Pulmonary artery endothelial cell (primary cell): ENCODE data around the gene SLC43A1. TPM values are rescaled to one million over a fixed set of nuclear protein-coding genes. Genes with fewer than 3 reads are reported as not detected.
"Not testable (repeated sequence)": the region's sequence is repeated elsewhere in the genome, so short reads cannot be mapped to it uniquely, and the experiment has no call there.

Source experiments
- DNase-seq: peaks from one replicate; pipeline ENCODE4 v3.0.0-alpha.2; 2011; ENCODE audit warnings: low read depth, low spot score
- total RNA-seq: library from RNA; depleted of rRNA; stranded (reverse); fragments of >200 nt; gene quantifications from 2 replicates; pipeline ENCODE4 v1.2.3, GENCODE V29; 2014

The SLC43A1 gene
- total RNA-seq, 1 donor from 2014 or later = 15.6 TPM

DNA sequence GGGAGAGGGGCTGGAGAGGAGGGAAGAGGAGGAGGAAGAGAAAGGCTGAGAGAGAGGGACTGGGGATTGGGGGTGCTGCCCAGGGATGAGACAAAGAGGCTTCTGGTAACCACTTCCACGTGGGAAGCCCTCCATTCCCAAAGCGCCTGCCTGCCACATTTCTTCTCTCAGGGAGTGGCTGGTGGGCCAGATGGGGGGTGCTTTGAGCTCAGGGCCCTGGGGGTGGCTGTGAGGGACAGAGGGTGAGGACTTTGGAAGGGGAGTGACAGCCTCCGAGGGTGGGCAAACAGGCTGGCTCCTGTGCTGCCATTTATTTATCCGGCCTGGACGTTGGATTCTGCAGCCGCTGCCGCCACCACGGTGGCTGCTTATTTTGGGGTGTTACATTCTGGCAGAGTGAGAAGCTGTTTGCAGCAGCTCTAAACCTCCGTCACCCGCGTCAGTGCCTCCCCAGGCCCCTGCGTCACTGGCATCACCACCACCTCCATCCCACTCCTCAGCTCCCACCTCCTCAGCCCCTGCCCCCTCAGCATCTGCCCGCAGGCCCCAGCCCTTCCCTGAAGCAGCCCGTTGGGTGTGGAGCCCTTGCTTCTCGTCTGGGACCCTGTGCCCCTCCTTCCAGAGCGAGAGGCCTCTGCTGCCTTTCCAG is 53.5 kb downstream of the SLC43A1 start:
- DNase-seq = no peak

DNA sequence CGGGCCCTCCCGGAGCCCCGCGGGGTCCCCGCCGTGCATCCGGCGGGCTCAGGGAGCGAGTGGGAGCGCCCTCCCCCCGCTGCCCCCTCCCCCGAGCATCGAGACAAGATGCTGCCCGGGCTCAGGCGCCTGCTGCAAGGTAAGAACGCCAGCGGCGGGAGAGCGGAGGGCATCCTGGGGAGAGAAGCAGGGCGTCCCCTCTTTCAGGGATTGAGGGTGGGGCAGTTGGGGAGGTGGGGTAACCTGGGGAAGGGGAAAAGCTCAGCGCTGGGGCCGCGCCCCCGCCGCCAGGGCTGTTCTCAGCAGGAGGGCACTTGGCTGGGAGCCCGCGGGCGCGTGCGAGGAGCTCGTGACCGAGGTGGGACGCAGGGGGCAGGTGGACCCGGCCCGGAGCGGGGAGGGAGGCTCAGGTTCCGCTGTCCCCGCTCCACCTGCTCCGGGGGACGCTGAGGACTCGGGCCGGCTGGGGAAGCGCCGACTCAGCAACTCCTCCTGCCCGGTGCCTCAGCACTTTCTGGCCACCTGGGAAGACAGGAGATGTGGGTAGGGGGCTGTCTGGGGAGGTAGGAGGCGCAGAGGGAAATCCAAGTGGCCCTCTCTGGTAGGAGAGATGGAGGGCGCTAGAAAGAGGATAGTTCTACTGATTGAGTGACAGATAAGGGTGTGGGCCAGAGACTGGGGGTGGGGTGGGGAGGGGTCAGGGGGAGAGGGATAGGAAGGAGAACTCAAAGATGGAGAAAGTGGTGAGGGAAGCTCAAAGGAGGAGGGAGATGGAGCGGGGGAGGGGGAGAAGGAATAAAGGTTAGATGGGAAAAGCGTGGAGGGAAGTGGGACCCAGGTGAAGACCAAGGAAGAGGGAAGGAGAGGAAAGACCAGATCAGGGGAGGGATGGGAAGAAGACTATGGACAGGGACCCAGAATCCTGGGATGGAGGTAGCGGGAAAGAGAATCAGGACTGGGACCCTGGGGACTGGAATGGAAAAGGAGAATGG is 54.4 kb downstream of the SLC43A1 start:
- DNase-seq = no peak

DNA sequence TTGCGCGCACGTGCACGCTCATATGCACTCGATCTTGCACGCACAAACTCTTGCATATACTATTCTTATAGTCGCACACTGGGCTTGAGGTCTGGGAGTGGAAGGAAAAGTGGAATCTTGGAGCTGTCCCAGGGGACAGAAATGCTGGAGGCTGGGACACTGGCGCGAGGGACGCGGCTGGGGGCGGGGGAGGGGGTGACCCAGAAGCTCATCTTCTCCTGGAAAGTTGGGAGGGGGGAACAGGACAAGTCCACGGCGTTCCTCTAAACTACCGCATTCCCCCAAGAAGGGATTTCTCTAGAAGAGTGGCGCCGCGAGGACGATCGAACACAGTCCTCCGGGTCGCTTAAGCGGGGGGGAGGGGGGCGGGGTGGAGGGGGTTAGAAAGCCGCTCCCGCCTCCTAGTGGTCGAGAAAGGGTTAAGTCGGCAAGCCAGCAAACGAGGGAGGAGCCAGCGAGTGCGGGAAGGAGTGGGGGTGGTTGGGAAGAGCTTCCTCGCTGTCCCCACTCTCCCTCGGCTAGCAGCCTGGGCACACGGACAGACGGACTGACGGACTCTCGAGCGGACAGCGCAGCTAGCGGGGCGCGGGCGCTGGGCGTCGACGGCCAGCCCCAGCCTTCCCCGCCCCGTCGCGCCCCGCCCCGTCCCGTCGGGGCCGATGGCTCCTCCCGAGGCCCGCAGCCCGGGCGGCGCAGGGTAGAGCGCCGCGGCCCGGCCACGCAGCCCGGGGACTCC is 55.3 kb downstream of the SLC43A1 start, which contains the start of gene RTN4RL2:
Gene RTN4RL2 (plus strand): TSS at position 507 of the 736 bp plus-strand sequence. CDS start 338 bp downstream, outside the sequence.
- no peak for DNase-seq

DNA sequence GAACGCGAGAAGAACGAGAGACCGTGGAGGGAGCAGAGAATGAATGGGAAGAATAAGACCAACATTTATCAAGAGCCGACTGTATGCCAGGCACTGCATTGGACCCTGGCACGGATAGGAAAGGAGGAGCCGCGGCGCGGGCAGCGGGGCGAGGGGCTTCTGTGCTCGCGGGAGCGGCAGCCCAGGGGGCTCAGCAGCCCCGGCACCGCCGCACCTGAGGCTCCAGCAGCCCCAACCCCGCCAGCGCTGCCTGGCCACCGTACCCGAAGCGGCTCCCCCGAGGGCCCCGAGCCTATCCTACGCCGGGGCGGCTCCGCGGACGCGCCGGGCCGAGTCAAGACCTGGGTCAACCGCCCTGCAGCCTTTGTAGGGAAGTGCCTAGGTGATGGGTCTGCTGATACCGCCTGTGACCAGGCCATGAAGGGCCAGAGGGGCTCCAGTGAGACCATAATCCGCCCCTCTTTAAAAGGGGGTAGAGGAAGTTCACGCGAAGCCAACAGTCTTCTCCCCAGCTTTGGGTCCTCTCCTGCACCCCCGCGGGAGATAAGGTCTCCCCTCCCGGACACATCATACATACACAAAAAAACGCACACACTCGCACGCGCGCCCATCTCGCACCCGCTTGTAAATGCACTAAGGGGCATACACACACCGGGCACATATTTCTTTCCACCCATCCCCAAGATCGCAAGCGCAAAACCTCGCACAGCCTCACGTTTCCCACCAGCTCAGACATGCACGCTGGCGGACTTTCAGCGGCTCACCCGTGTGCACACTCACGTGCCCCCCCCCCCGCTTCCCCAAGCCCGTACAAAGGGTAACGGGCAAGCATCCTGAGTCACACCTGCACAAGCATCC is 56.1 kb downstream of the SLC43A1 start:
- no peak for DNase-seq

DNA sequence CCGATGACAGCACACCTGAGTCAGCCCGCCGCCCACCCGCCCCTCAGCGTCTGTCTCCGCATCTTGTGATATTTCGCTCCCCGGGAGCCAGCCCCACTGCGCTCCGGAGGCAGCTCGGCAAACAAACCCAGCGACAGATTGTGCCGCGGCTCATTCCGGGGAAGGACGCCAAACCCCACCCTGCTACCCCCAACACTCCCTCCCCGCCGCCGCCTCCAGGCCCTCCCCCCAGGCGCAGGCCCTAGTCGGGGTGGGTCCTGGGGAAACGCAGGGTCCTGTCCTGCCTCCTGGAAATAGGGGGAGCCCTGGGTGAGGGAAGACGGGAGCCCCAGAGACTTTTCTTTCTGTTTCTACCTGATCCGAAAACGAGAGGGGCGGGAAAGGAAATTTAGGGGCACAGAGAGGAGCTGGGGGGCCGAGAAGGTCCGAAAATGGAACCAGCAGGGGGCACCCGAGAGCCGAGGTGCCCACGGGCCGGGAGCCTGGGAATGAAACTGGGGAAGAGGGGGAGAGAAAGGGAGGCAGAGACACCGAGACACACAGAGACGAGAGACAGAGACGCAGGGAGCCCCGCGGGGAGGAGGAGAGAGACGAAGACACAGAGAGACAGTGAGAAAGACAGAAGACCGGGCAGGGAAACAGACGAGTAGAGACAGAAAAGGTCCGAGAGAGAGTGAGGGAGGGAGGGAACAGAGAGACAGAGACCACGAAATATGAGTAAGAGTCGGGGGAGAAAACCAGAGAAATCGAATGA is 56.9 kb downstream of the SLC43A1 start:
- no peak for DNase-seq

DNA sequence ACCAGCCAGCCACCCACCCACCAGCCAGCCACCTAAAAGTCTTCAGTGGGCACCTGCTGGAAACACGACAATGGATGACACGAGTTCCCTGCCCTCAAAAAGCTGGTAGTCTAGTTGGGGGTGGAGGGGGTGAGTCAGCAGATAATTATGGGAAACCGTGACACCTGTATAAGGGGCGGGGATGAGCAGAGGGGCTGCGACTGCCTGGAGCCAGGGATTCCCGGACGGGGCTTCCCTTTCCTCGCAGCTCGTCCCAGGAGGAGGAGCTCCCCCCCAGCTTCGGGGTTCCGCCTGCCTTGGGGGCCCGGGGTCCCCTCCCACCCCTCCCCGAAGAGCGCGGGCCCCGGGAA is 57.5 kb downstream of the SLC43A1 start:
- DNase-seq = no peak

DNA sequence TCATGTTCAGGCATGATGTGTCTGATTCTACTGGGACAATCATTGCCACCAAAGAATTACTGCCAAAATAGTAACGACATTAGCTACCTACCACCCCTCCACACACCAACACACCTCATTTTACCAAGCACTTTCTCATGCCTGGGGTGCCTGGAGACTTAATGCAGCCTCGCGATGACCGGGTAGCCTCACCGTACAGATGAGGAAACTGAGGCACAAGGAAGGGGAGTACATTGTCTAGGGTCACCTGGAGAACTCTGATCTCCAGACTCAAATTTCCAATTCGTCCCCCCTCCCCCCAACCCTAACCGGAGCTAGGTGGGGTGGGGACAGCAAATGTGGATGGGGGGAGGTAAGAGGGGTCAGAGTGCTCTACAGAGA is 57.9 kb downstream of the SLC43A1 start:
- DNase-seq = no peak

DNA sequence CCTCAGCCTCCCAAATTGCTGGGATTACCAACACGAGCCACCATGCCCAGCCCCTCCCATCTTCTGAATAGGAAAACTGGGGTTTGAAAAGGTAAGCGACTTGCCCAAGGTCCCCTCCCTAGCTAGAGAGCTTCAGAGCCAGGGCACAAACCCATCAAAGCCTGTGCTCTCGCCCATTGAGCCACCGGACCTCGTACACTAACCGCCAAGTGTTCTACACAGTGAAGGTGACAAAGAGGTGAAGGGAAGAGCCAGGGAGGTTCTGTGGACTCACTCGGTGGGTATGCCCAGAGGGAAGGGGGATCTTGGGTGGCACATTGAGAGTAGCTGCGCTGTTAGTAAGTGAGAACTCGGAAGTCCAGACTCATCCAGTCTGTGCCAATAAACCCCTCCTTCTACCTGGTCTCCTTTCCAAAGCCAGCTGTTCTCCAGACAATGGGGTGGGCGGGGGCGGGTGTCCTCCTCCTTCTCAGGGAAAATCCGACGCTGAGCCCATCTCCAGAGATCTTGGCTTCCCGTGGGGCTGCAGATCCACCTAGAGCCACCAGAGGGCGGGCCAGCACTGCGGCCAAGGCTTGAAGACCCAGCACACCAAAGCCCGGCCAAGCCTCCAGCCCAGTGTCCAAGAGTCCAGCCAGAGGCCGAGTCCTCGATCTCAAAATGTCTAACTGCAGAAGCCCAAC is 58.4 kb downstream of the SLC43A1 start:
- DNase-seq = peak; percentile 61

DNA sequence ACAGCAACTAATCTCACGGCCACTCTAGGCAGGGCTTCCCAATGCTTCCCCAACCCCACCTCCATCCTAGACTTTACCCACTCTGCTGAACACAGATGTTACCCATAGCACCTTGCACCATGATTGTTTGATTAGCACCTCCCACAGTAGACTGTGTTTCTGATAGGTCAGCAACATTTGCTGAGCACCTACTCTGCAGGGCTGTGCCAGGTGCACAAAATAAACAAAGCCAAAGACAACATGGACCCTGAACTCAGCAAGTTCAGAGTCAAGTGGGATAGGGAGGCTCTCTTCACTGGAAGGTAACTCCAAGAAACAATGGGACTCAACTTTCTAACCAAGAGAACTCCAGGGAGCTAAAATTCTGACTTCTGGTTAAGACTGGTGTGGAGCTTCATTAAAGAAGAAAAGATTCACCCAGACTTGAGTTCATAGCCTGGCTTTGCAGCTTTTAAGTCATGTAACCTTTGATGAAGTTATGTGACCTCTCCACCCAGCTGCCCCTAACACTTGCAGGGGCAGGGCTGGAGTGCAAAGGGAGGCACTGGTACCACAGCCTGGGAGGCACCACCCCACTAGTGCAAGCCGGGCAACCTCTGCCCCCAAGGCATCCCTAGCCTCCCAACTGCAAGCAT is 61.8 kb downstream of the SLC43A1 start:
- DNase-seq = no peak

DNA sequence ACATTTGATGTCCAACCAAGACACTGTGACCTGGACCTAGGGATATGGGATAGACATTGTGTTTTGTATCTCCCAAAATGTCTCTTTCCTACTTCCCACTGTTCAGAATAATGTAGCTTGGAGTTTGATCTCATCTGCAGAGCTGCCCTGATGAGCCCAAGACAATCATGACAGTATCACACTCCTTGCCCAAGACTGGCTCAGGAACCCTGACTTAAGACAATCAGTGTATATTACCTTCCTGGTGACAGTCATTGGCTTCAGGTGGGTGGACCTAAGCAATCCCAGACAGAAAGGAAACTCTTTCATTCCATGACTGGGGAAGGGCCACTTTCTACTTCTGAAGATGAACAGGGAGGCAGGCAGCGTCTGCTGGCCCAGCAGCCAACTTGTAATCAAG is 69.4 kb downstream of the SLC43A1 start:
- no peak for DNase-seq

DNA sequence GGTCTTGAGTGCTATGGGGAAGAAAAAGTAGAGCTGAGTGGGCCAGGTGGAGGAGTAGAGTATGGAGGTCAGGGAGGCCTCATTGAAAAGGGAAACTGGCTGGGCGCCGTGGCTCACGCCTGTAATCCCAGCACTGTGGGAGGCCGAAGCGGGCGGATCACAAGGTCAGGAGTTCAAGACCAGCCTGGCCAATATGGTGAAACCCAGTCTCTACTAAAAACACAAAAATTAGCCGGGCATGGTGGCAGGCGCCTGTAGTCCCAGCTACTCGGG is 70.4 kb downstream of the SLC43A1 start:
- DNase-seq = not testable (repeated sequence)

DNA sequence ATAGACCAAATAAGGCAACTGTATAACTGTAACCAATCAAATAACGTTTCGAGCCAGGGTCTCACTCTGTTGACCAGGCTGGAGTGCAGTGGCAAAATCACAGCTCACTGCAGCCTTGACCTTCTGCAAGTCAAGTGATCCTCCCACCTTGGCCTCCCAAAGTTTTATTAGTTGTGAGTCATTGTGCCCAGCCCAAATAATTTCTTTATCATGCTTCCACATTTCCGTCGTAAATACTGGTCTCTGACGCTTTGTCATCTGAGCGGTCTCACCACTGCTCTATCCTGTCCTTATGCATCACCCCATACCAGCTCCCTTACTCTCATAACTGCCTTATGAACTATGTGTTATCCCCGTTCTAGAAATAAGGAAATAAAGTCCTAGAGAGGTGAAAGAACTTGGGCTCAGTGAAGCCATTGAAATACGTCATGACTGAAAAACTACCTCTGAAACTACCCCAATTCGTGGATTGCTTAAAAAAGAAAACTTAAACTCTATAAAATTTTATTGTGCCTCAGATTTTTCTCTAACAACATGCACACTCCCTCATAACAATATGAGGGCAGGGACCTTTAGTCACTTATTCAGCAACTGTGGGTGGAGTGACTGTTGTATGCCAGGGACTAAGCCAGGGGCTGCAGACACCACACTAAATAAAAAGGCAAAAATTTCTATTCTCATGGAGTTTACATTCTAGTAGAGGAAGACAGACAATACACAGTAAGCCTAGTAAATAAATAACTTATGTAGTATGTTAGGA is 71.0 kb downstream of the SLC43A1 start:
- no peak for DNase-seq

DNA sequence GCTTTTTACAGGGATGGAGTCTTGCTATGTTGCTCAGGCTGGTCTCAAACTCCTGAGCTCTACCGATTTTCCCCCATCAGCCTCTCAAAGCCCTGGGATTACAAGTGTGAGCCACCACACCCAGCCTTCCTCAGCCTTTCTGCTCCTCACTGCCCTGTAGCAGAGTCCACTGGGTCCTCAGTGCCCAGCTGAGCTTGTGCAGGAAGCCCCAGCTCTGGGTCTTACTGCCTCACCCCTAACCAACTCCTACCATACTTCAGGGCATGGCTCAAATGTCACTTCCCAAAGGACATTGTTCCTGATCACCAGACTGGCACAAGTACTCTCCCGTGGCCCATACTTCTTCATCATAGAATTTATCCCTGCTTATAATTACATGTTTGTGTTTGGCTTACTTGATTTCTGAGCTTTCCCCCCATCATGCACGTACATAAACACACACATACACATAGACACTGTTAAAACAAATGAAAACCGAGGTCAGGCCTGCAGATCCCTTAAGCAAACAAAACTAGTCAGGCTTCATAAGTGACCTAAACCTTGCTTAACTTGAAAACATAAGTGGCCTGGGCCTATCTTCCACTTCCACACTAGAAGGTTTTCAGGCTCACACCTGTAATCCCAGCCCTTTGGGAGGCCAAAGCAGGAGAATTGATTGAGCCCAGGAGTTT is 74.6 kb downstream of the SLC43A1 start:
- DNase-seq = no peak

DNA sequence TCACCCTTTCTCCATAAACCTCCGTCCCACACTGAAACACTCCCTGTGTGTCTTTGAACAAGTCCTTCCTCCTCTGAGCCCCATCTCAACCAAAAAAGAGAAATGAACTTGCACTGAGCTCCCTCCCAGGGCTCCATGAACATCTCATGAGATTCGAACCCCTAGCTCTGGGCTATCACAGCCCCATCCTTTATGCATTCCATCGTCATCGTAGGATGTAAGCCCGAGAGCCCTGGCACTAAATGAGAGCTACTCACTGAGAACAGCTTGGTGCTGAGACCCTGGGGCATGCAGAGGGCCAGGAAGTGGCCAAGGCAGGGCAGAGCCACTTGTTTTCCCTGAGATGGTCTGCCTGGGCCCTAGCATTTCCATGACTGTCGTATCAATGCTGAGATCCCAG is 75.7 kb downstream of the SLC43A1 start:
- no peak for DNase-seq

DNA sequence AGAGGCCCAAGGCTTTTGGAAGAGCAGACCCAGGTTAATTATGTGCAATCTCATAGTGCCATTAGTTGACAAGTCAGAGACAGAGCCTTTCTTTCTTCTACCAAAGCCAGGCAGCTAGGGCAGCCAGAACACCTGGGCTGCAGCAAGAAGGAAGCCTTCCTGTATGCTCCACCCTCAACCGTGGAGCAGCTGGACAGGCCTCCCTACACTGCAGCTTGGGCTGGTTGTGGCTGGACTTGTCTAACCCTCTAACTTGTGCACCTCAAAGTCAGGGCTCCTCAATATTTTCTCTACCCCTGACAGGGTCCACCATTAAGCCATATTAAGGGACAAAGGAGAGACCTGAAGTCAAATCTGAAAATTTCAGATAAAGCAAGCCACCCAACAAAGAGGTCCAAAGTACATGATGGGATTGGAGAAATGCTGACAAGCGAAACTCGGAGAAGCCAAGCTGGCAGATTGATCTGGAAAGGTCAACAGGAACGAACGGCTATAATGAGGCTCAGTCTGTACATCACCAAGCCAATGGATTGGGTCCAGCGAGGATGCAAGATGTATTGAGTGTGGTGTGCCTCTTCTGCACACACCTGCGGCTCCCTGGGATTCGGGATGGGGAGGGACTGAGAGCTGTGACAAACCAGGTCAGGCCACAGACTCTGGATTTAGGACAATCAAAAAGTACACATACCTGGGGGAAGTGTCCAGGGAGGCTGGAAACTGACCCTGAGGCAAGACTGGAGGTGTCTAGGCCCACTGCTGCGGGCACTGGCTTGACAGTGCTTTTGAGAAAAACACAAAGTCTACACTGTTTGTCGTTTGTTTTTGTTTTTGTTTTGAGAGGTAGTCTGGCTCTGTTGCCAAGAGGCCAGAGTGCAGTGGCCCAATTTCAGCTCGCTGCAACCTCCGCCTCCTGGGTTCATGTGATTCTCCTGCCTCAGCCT is 76.9 kb downstream of the SLC43A1 start:
- DNase-seq = no peak

DNA sequence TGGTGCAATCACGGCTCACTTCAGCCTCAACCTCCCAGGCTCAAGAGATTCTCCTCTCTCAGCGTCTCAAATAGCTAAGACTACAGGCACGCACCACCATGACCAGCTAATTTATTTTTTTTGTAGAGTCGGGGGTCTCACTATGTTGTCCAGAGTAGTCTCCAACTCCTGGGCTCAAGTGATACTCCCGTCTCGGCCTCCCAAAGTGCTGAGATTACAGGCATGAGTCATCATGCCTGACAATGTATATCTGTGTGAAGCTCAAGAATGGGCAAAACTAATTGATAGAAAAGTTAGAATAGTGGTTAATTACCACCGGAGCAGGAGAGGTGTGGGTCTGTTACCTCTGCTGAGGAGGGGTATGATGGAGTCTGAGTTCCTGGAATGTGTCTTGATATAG is 79.5 kb downstream of the SLC43A1 start:
- no peak for DNase-seq
